Panc1 (cell line): ENCODE results near the gene CLEC16A. TPM values are rescaled to one million over a fixed set of nuclear protein-coding genes. Genes with fewer than 3 reads are reported as not detected.

Experiments used
- ATAC-seq: fragments of 200-7000 bp; cut with Tn5 transposase; 2 replicates; pipeline ENCODE4 v1.9.1; 2020; ENCODE audit warnings: mild to moderate bottlenecking, moderate library complexity
- BruUV-seq: library from RNA; stranded (reverse); fragments of 400-500 nt; replicated peaks from 2 replicates; lab custom pipeline; 2021; lab: Mats Ljungman, UMichigan
- CTCF ChIA-PET: fragments of 300-600 bp; sonication (Branson Sonifier 250); formaldehyde crosslinking; loops from one replicate; lab custom pipeline; 2022; ENCODE audit warnings: antibody characterized with exemption; lab: Charles Lee
- POLR2A ChIA-PET: fragments of 300-600 bp; sonication (Branson Sonifier 250); formaldehyde crosslinking; loops from one replicate; lab custom pipeline; 2022; ENCODE audit warnings: antibody characterized with exemption; lab: Charles Lee
- DNase-seq: peaks from one replicate; pipeline ENCODE4 v3.0.0-alpha.2; 2010; ENCODE audit warnings: low read depth, low spot score
- H3K27ac ChIP-seq: 2 replicates; pipeline ENCODE4 v1.5.1; 2011; ENCODE audit warnings: mild to moderate bottlenecking, low read length, inconsistent platforms
- H3K27me3 ChIP-seq: fragments of 200-500 bp; sonication (Bioruptor generic); 2 replicates; pipeline ENCODE4 v1.6.0; 2014; ENCODE audit warnings: low read length, inconsistent platforms; ENCODE audit not compliant: control insufficient read depth, insufficient read depth
- H3K36me3 ChIP-seq: fragments of 200-500 bp; sonication (Bioruptor generic); 2 replicates; pipeline ENCODE4 v1.5.1; 2014; ENCODE audit warnings: inconsistent platforms, mild to moderate bottlenecking, low read length, moderate library complexity; ENCODE audit not compliant: control insufficient read depth, insufficient read depth
- H3K4me1 ChIP-seq: 2 replicates; pipeline ENCODE4 v1.5.1; 2011; ENCODE audit warnings: inconsistent platforms, mild to moderate bottlenecking, low read length, moderate library complexity; ENCODE audit not compliant: control insufficient read depth, insufficient read depth
- H3K4me3 ChIP-seq, 2 experiments: 2 replicates each; pipeline ENCODE4 v1.5.1; 2011 to 2012; ENCODE audit warnings: low read depth in 2 of 2, low read length in 2 of 2, mild to moderate bottlenecking in 2 of 2, inconsistent platforms in 1 of 2, moderate library complexity in 1 of 2
- H3K9me3 ChIP-seq: fragments of 200-500 bp; sonication (Bioruptor generic); 2 replicates; pipeline ENCODE4 v1.5.1; 2014; ENCODE audit warnings: low read depth, mild to moderate bottlenecking, inconsistent platforms, low read length, moderate library complexity; ENCODE audit not compliant: control insufficient read depth, insufficient read depth
- POLR2AphosphoS5 ChIP-seq: IDR thresholded peaks from 2 replicates; pipeline ENCODE4 v1.6.1; 2012; ENCODE audit warnings: mild to moderate bottlenecking, low read depth, low read length, moderate library complexity
- SIN3A ChIP-seq: IDR thresholded peaks from 2 replicates; pipeline ENCODE4 v1.6.1; 2012; ENCODE audit warnings: low read depth, mild to moderate bottlenecking, low read length, moderate library complexity, borderline replicate concordance; ENCODE audit not compliant: insufficient read depth
- TCF7L2 ChIP-seq: IDR thresholded peaks from 2 replicates; pipeline ENCODE4 v1.6.1; 2011; ENCODE audit warnings: mild to moderate bottlenecking, low read depth, low read length, inconsistent platforms
- in situ Hi-C: cut with HindIII; loops from 2 replicates; pipeline ENCODE4 v1.10.0; 2016; ENCODE audit warnings: low sequenced_read_pairs, low pct_unique_long_range_greater_than_20kb
- intact Hi-C: fragments of 100-400 bp; cut with micrococcal nuclease; formaldehyde crosslinking; loops from one replicate; pipeline ENCODE4 v1.10.0; 2022; ENCODE audit not compliant: unreplicated experiment
- total RNA-seq: library from RNA; stranded (reverse); gene quantifications from one replicate; pipeline ENCODE4 v1.2.1, GENCODE V29; 2021; ENCODE audit not compliant: unreplicated experiment
- TF ChIP-seq, protein P1 (sequence below), 2 experiments: IDR thresholded peaks; 2 replicates each; pipeline ENCODE4 v1.6.1; 2011 to 2012; ENCODE audit warnings: low read depth in 2 of 2, control low read depth in 1 of 2, low read length in 1 of 2, mild to moderate bottlenecking in 1 of 2, moderate library complexity in 1 of 2; ENCODE audit not compliant: insufficient read depth in 1 of 2
- TF ChIP-seq, protein P2 (sequence below): fragments of 450-650 bp; IDR thresholded peaks from 2 replicates; pipeline ENCODE4 v1.5.1; 2017; ENCODE audit warnings: mild to moderate bottlenecking

The CLEC16A gene
- total RNA-seq, 1 experiment from 2014 or later, result 21.0 TPM

DNA sequence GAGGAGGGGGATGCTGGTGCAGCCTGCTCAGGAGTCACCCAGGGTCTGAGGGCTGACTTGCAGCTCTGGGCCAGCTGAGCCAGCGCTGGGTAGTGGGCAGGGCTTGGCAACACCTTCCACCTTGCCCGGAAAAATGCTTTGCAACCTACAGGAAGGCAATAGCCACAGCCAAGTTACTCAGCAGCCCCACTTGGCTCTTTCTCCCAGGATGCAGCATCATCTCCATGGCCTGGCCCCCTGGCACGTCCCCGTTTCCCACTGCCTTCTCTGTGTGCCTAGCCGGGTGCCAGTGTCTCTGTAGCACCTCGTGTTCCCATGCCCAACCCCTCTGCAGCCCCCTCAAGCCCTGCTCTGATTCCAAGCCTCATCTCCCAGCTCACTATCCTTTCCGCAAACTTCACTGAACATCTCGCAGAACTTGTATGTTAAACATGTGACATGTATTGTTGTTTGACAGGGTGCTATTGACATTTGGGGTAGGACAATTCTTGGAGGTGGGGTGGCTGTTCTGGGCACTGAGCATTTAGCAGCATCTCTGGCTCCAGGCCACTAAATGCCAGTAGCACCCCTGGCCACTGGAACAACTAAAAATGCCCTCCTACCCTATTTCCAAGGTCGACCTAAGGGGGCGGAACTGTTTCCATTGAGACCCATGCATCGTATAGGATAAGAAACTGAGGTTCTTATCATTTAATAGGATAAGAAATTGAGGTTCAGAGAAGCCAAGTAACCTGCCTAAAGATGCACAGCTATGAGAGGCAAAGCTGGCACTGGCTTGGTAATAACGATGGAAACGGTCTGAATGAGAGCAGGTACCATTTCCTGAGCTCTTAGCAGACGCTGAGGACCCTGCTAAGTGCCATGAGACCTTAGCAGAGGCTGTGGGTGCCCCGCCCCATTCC lies 14.3 kb upstream of the CLEC16A start:
- ATAC-seq (no peak), DNase-seq (no peak)
- no peaks in the 10 kb centered on the region for H3K27me3 ChIP-seq
- no TSS peak for BruUV-seq
- H3K9me3 ChIP-seq, result no peaks in the 10 kb centered on the region
- H3K4me3 ChIP-seq, result no peak overlapping the region
- in situ Hi-C loops, result no loop called here
- H3K4me1 ChIP-seq, result no peaks in the 10 kb centered on the region
- POLR2A ChIA-PET, result interaction anchor here (0.6 to 0.7 kb wide), 2 partner anchors 99 to 262 kb away, joined by 3 to 6 read pairs; no protein-coding TSS in a partner anchor
- intact Hi-C loops, result no loop called here
- H3K27ac ChIP-seq, result no peak overlapping the region
- TF ChIP-seq TCF7L2 (no peak), SIN3A (no peak), POLR2AphosphoS5 (no peak)
- TF ChIP-seq, protein P1, sequence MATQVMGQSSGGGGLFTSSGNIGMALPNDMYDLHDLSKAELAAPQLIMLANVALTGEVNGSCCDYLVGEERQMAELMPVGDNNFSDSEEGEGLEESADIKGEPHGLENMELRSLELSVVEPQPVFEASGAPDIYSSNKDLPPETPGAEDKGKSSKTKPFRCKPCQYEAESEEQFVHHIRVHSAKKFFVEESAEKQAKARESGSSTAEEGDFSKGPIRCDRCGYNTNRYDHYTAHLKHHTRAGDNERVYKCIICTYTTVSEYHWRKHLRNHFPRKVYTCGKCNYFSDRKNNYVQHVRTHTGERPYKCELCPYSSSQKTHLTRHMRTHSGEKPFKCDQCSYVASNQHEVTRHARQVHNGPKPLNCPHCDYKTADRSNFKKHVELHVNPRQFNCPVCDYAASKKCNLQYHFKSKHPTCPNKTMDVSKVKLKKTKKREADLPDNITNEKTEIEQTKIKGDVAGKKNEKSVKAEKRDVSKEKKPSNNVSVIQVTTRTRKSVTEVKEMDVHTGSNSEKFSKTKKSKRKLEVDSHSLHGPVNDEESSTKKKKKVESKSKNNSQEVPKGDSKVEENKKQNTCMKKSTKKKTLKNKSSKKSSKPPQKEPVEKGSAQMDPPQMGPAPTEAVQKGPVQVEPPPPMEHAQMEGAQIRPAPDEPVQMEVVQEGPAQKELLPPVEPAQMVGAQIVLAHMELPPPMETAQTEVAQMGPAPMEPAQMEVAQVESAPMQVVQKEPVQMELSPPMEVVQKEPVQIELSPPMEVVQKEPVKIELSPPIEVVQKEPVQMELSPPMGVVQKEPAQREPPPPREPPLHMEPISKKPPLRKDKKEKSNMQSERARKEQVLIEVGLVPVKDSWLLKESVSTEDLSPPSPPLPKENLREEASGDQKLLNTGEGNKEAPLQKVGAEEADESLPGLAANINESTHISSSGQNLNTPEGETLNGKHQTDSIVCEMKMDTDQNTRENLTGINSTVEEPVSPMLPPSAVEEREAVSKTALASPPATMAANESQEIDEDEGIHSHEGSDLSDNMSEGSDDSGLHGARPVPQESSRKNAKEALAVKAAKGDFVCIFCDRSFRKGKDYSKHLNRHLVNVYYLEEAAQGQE (IDR thresholded peaks at IDR 0.05; ENCODE audit: insufficient read depth in 1 of 2, low read depth in 2 of 2, low read length in 1 of 2), result no peak
- TF ChIP-seq, protein P2, sequence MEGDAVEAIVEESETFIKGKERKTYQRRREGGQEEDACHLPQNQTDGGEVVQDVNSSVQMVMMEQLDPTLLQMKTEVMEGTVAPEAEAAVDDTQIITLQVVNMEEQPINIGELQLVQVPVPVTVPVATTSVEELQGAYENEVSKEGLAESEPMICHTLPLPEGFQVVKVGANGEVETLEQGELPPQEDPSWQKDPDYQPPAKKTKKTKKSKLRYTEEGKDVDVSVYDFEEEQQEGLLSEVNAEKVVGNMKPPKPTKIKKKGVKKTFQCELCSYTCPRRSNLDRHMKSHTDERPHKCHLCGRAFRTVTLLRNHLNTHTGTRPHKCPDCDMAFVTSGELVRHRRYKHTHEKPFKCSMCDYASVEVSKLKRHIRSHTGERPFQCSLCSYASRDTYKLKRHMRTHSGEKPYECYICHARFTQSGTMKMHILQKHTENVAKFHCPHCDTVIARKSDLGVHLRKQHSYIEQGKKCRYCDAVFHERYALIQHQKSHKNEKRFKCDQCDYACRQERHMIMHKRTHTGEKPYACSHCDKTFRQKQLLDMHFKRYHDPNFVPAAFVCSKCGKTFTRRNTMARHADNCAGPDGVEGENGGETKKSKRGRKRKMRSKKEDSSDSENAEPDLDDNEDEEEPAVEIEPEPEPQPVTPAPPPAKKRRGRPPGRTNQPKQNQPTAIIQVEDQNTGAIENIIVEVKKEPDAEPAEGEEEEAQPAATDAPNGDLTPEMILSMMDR, result no peak
- H3K36me3 ChIP-seq, result no peaks in the 10 kb centered on the region
- CTCF ChIA-PET, result no interaction called here

DNA sequence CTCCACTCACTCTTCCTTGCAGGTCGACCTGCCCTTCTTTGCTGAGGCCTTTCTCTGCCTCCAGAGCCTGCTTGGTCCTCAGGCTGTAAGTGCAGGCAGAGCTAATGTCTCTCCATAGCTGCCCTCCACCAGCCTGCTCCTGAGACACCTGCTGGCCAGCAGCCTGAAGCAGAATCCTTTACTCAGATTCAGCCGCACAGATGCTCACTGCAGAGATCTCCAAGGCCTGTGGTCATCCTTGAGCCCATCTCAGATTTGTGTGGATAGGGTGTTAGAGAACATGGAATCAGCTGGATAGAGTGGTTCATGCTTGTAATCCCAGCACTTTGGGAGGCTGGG lies 13.6 kb upstream of the CLEC16A start:
- H3K36me3 ChIP-seq, result no peaks in the 10 kb centered on the region
- CTCF ChIA-PET, result no interaction called here

More for the DNA sequence above, 13.6 kb upstream of the CLEC16A start:
- DNase-seq (no peak), ATAC-seq (peak; percentile 67; the same call in 1 of the 2 replicates)
- Histone ChIP-seq H3K27ac (no peak overlapping the region), H3K27me3 (no peaks in the 10 kb centered on the region), H3K4me1 (no peaks in the 10 kb centered on the region), H3K4me3 (no peak overlapping the region), H3K9me3 (no peaks in the 10 kb centered on the region)
- in situ Hi-C loops (no loop called here), intact Hi-C loops (no loop called here)
- TF ChIP-seq, protein P2, result no peak
- TF ChIP-seq SIN3A, result no peak
- no peak for TF ChIP-seq POLR2AphosphoS5
- TF ChIP-seq, protein P1 (IDR thresholded peaks at IDR 0.05; ENCODE audit: insufficient read depth in 1 of 2, low read depth in 2 of 2, low read length in 1 of 2), result no peak
- no peak for TF ChIP-seq TCF7L2
- POLR2A ChIA-PET, result interaction anchor here (0.6 to 0.7 kb wide), 2 partner anchors 99 to 263 kb away, joined by 3 to 6 read pairs; no protein-coding TSS in a partner anchor
- BruUV-seq, result no TSS peak
